ENCODE data around the gene IQCH. TPM values are rescaled to one million over a fixed set of nuclear protein-coding genes. Genes with fewer than 3 reads are reported as not detected.

IQCH gene
- total RNA-seq, 1 experiment from 2014 or later, result 1.1 TPM

GRCh38 chr15:67508407-67508806, 253.8 kb downstream of the IQCH start:
- Histone ChIP-seq H2BK5ac (ENCODE audit: insufficient read length, low read length) (no peak overlapping the region), H3K14ac (ENCODE audit: insufficient read depth, low read length) (no peak overlapping the region), H3K23ac (ENCODE audit: insufficient read length, low read depth, low read length) (no peak overlapping the region), H4K20me1 (ENCODE audit: control insufficient read depth, insufficient read depth, insufficient read length) (no peaks in the 10 kb centered on the region), H2BK20ac (ENCODE audit: low read depth, low read length, poor library complexity, severe bottlenecking) (no peak overlapping the region), H3K9ac (ENCODE audit: extremely low read depth, insufficient read length, low read length) (no peak overlapping the region), H3K9me3 (ENCODE audit: control insufficient read depth, low read depth, low read length) (no peaks in the 10 kb centered on the region), H3K79me1 (ENCODE audit: insufficient read depth, low read depth, low read length, poor library complexity, severe bottlenecking) (no peaks in the 10 kb centered on the region), H4K8ac (replicated peaks; ENCODE audit: insufficient read length, low read depth, low read length) (no peak overlapping the region), H4K5ac (ENCODE audit: insufficient read length, low read depth, low read length) (no peak overlapping the region), H2BK15ac (ENCODE audit: low read depth, low read length) (no peak overlapping the region), H3K79me2 (ENCODE audit: insufficient read depth, low read length) (no peaks in the 10 kb centered on the region), H2AFZ (ENCODE audit: low read length) (no peak overlapping the region), H3K4ac (ENCODE audit: low read depth, low read length) (no peak overlapping the region), H3K4me2 (ENCODE audit: insufficient read depth, insufficient read length, low read length) (no peak overlapping the region), H3K4me1 (ENCODE audit: insufficient read depth, low read length) (no peaks in the 10 kb centered on the region; the same call in 1 of the 2 replicates), H4K91ac (ENCODE audit: insufficient read length, low read depth, low read length) (no peak overlapping the region), H3K18ac (ENCODE audit: insufficient read length, low read depth, low read length) (no peak overlapping the region), H3K27me3 (ENCODE audit: insufficient read depth, low read length) (no peaks in the 10 kb centered on the region), H2AK5ac (ENCODE audit: insufficient read length, low read length) (no peak overlapping the region), H3K56ac (ENCODE audit: insufficient read length, low read depth, low read length) (no peak overlapping the region), H3T11ph (ENCODE audit: low read length) (no peak overlapping the region), H3K23me2 (ENCODE audit: insufficient read length, low read depth, low read length, poor library complexity, severe bottlenecking) (no peaks in the 10 kb centered on the region), H3K27ac (ENCODE audit: insufficient read length, low read depth, low read length) (no peak overlapping the region), H2BK12ac (ENCODE audit: insufficient read length, low read depth, low read length) (no peak overlapping the region), H2BK120ac (ENCODE audit: low read depth, low read length, poor library complexity, severe bottlenecking) (no peak overlapping the region)
- no peaks in the 10 kb centered on the region for H3K9me3 Mint-ChIP-seq
- no peak overlapping the region for H3K4me3 Mint-ChIP-seq
- H3K36me3 Mint-ChIP-seq (ENCODE audit: insufficient read depth in 1 of 3, low read depth in 3 of 3), result peaks cover 0 to 8% (median 0%) of the 10 kb centered on the region in 3 experiments; a peak in 1 of 7 replicates
- DNase-seq, result no peak
- TF ChIP-seq, protein P1, sequence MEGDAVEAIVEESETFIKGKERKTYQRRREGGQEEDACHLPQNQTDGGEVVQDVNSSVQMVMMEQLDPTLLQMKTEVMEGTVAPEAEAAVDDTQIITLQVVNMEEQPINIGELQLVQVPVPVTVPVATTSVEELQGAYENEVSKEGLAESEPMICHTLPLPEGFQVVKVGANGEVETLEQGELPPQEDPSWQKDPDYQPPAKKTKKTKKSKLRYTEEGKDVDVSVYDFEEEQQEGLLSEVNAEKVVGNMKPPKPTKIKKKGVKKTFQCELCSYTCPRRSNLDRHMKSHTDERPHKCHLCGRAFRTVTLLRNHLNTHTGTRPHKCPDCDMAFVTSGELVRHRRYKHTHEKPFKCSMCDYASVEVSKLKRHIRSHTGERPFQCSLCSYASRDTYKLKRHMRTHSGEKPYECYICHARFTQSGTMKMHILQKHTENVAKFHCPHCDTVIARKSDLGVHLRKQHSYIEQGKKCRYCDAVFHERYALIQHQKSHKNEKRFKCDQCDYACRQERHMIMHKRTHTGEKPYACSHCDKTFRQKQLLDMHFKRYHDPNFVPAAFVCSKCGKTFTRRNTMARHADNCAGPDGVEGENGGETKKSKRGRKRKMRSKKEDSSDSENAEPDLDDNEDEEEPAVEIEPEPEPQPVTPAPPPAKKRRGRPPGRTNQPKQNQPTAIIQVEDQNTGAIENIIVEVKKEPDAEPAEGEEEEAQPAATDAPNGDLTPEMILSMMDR (conservative IDR thresholded peaks at IDR 0.05), result no peak
- H3K27me3 Mint-ChIP-seq (ENCODE audit: low read depth), result no peaks in the 10 kb centered on the region
- WGBS (ENCODE audit: extremely low coverage, insufficient read length, low lambda C conversion rate), result no CpG with 5 or more reads among the region's 3 CpGs
- H3K4me1 Mint-ChIP-seq, result peaks cover 4 to 5% of the 10 kb centered on the region in 2 experiments; a peak in 3 of 4 replicates
- H3K27ac Mint-ChIP-seq, result no peak overlapping the region

Measured in H9 (cell line).